ENCODE data around the gene DCP2. TPM values are rescaled to one million over a fixed set of nuclear protein-coding genes. Genes with fewer than 3 reads are reported as not detected.
A peak's percentile ranks its signal among the peaks of the same experiment; 100 is the strongest.

Gene DCP2
- total RNA-seq, 6 experiments from 2014 or later = 16.4 to 18.4 (median 18.0) TPM

DNA sequence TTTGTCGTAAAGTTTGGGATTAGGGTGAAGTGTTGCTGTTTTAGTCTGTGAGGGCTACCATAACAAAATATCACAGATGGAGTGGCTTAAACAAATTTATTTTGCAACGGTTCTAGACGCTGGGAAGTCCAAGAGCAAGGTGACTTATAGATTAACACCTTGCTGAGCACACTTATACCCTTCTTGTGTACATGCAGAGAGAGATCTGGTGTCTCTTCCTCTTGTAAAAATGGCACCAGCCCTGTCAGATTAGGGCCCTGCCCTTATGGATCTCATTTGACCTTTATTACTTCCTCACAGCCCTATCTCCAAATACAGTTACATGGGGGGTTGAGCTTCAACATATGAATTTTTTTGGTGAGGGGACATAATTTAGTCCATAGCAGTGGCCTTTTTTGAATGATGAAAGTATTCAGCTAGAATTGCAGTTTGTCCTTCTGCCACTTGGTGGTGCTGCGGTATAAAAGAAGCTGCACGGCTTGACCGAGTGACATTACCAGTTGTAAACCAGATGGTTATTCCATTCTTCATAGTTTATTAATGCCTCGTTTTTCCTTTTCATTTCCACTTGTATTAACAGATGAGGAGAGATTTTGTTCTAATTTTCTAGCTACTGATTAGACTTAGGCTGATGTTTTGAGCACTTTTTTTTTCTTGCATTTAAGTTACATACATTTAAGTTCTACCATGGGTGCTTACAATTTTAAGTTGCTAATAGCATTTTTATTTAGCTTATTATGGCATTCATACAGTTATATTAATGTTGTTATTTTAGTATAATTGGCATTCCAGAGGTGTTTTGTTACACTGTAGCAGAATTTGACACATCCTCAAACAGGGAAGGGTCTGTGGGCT lies 19.4 kb downstream of the DCP2 start:
- TF ChIP-seq, protein P1, sequence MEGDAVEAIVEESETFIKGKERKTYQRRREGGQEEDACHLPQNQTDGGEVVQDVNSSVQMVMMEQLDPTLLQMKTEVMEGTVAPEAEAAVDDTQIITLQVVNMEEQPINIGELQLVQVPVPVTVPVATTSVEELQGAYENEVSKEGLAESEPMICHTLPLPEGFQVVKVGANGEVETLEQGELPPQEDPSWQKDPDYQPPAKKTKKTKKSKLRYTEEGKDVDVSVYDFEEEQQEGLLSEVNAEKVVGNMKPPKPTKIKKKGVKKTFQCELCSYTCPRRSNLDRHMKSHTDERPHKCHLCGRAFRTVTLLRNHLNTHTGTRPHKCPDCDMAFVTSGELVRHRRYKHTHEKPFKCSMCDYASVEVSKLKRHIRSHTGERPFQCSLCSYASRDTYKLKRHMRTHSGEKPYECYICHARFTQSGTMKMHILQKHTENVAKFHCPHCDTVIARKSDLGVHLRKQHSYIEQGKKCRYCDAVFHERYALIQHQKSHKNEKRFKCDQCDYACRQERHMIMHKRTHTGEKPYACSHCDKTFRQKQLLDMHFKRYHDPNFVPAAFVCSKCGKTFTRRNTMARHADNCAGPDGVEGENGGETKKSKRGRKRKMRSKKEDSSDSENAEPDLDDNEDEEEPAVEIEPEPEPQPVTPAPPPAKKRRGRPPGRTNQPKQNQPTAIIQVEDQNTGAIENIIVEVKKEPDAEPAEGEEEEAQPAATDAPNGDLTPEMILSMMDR (IDR thresholded peaks at IDR 0.05) = peak; percentile 97
- DNase-seq = peak; percentile 56
- H3K27ac Mint-ChIP-seq = peak overlapping the region; percentile 51; the same call in 1 of the 2 replicates

DNA sequence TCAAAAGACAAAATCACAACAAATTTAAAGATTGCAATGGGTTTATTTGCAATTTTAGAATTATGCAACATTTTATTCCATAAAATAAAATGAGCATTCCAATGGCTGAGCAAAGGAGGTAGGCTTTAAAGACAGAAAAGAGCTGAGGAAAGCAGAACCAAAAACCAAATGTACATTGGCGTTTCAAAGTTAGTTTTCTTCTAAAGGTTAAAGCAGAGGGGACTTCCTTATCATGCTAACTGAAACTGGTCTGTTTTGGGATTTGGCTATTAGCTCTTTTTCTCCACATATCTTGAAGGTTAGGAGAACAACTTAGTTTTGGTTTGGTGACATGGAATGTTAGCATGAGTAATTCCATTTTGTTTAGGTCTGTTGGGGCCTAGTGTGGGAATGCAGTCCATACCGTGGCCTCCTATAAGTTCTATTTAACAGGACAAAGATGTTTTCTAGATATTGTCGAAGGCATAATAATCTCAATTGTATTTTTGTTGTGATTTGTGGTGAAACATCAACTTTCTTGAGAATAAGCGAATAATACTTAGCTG lies 20.3 kb downstream of the DCP2 start:
- H3K4me3 Mint-ChIP-seq = no peak overlapping the region
- no peaks in the 10 kb centered on the region for H3K27me3 Mint-ChIP-seq (ENCODE audit: insufficient read depth)
- no peaks in the 10 kb centered on the region for H3K9me3 Mint-ChIP-seq
- no peak for DNase-seq
- H3K27ac Mint-ChIP-seq = peak overlapping the region; percentile 51
- peaks cover 3% of the 10 kb centered on the region; the same call in 1 of the 2 replicates for H3K36me3 Mint-ChIP-seq (ENCODE audit: low read depth)
- TF ChIP-seq, protein P1 (IDR thresholded peaks at IDR 0.05) = no peak
- H3K4me1 Mint-ChIP-seq (ENCODE audit: low read depth) = peaks cover 23% of the 10 kb centered on the region

More for the DNA sequence above, 19.4 kb downstream of the DCP2 start:
- H3K4me3 Mint-ChIP-seq = no peak overlapping the region
- H3K4me1 Mint-ChIP-seq (ENCODE audit: low read depth) = peaks cover 23% of the 10 kb centered on the region
- no peaks in the 10 kb centered on the region for H3K9me3 Mint-ChIP-seq
- no peaks in the 10 kb centered on the region for H3K36me3 Mint-ChIP-seq (ENCODE audit: low read depth)
- H3K27me3 Mint-ChIP-seq (ENCODE audit: insufficient read depth) = no peaks in the 10 kb centered on the region

DNA sequence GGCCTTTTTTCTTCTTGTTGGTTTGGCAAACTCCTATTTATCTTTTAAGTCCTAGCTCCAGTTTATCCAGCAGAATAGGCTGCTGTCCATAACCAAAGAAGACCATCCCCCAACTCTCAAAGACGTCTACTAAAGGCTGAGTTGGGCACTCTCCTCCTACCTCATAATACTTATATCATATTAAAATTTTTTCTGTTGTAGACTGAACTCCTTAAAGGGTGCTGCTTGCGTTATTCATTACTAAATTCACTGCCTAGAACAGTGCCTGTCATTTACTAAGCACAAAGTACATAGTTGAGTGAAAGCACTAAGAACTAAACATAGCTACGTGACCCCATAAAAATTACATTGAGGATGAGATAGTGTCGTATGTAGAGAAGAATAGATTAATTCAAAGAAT lies 21.7 kb downstream of the DCP2 start:
- Mint-ChIP-seq H3K27me3 (ENCODE audit: insufficient read depth) (no peaks in the 10 kb centered on the region), H3K9me3 (no peaks in the 10 kb centered on the region), H3K36me3 (ENCODE audit: low read depth) (peaks cover 8% of the 10 kb centered on the region)

DNA sequence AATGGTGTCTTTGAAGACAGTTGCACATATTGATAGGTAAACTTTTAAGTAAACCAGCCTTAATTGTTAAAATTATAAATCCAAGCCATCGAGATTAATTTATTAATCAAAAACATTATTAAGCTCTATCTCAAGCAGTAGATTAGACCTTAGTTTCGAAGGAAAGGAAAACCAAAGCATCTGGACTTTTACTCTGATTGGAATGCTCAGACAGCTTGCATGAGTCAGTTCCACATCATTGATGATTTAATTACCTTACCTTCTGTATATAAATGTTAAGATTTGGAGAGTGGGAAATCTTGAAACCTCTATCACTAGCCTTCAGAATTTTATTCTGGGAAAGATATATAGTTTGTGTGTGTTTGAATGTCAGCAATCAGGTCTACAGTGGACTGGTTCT lies 23.9 kb downstream of the DCP2 start:
- DNase-seq = no peak
- TF ChIP-seq, protein P1 (IDR thresholded peaks at IDR 0.05) = no peak
- H3K36me3 Mint-ChIP-seq (ENCODE audit: low read depth) = peaks cover 14% of the 10 kb centered on the region
- H3K4me3 Mint-ChIP-seq = no peak overlapping the region
- peak overlapping the region; percentile 42; the same call in 1 of the 2 replicates for H3K27ac Mint-ChIP-seq
- no peaks in the 10 kb centered on the region for H3K9me3 Mint-ChIP-seq
- peaks cover 48% of the 10 kb centered on the region for H3K4me1 Mint-ChIP-seq (ENCODE audit: low read depth)
- no peaks in the 10 kb centered on the region for H3K27me3 Mint-ChIP-seq (ENCODE audit: insufficient read depth)

More for the DNA sequence above, 21.7 kb downstream of the DCP2 start:
- DNase-seq = no peak
- TF ChIP-seq, protein P1 (IDR thresholded peaks at IDR 0.05) = no peak
- no peak overlapping the region for H3K27ac Mint-ChIP-seq
- H3K4me3 Mint-ChIP-seq = no peak overlapping the region
- peaks cover 27% of the 10 kb centered on the region for H3K4me1 Mint-ChIP-seq (ENCODE audit: low read depth)

DNA sequence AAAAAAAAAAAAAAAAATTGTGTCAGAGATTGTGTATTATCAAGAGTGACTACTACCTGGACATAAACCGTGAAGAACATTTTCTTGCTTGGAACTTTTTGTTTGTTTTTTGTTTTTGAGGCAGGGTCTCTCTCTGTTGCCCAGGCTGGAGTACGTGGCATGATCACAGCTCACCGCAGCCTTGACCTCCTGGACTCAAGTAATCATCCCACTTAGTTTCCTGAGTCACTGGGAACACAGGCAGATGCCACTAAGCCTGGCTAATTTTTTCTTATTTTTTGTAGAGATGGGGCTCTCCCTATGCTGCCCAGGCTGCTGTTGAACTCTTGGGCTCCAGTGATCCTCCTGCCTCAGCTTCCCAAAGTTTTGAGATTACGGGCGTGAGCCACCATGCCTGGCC lies 25.8 kb downstream of the DCP2 start:
- peaks cover 22% of the 10 kb centered on the region for H3K36me3 Mint-ChIP-seq (ENCODE audit: low read depth)
- no peaks in the 10 kb centered on the region for H3K27me3 Mint-ChIP-seq (ENCODE audit: insufficient read depth)
- TF ChIP-seq, protein P1 (IDR thresholded peaks at IDR 0.05) = no peak
- peaks cover 43% of the 10 kb centered on the region for H3K4me1 Mint-ChIP-seq (ENCODE audit: low read depth)
- H3K4me3 Mint-ChIP-seq = no peak overlapping the region
- no peak for DNase-seq
- H3K27ac Mint-ChIP-seq = no peak overlapping the region
- H3K9me3 Mint-ChIP-seq = no peaks in the 10 kb centered on the region
